ENCODE measurements around the gene MAFF.

MAFF gene

DNA sequence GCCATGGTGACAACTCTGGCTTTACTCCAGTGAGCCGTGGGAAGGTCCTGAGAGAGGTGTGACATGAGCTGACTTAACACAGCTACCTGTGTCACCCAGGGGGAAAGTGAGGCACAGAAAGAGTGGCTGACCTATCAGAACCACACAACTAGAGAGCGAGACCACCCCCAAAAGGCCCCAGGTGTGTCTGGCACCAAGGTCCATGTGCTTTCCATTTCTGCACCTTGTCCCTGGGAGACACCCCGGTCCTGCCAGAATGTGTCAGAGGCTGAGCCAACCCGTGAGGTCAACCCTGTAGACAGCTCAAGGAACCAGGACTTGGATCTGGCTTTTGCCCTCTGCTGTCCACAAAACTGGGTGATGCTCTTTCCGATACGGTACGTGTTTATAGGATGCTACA lies 9.8 kb downstream of the MAFF start:
- no peaks in the 10 kb centered on the region for H3K9me3 Mint-ChIP-seq
- peaks cover 26% of the 10 kb centered on the region for H3K4me1 Mint-ChIP-seq
- peaks cover 38% of the 10 kb centered on the region for H3K27me3 Mint-ChIP-seq (ENCODE audit: low read depth, poor library complexity)
- no peak overlapping the region for H3K4me3 Mint-ChIP-seq
- TF ChIP-seq, protein P1, sequence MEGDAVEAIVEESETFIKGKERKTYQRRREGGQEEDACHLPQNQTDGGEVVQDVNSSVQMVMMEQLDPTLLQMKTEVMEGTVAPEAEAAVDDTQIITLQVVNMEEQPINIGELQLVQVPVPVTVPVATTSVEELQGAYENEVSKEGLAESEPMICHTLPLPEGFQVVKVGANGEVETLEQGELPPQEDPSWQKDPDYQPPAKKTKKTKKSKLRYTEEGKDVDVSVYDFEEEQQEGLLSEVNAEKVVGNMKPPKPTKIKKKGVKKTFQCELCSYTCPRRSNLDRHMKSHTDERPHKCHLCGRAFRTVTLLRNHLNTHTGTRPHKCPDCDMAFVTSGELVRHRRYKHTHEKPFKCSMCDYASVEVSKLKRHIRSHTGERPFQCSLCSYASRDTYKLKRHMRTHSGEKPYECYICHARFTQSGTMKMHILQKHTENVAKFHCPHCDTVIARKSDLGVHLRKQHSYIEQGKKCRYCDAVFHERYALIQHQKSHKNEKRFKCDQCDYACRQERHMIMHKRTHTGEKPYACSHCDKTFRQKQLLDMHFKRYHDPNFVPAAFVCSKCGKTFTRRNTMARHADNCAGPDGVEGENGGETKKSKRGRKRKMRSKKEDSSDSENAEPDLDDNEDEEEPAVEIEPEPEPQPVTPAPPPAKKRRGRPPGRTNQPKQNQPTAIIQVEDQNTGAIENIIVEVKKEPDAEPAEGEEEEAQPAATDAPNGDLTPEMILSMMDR (IDR thresholded peaks at IDR 0.05), result no peak
- no peak for DNase-seq
- H3K27ac Mint-ChIP-seq, result no peak overlapping the region
- H3K36me3 Mint-ChIP-seq (ENCODE audit: low read depth), result peaks cover 10% of the 10 kb centered on the region

DNA sequence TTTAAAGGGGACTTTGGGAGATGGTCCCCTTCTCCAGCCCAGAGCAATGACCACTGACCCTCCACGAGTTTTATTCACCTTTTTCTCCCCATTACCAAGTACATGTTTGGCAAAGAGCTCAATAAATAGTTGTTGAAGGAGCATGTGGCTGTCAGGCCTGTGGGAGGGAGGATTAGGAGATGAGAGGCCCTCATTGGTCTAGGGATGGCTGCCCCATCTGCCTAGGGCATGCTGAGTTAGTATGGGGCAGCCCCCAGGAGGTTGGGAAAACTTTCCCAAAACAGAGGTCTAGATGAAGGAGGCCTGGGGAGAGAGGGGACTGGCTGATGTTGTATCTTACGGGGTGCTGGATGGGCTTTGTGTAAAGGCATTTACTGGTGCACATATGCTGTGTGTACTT lies 10.6 kb downstream of the MAFF start:
- Mint-ChIP-seq H3K27ac (no peak overlapping the region), H3K4me1 (peaks cover 26% of the 10 kb centered on the region), H3K9me3 (no peaks in the 10 kb centered on the region), H3K4me3 (no peak overlapping the region), H3K36me3 (ENCODE audit: low read depth) (peaks cover 12% of the 10 kb centered on the region), H3K27me3 (ENCODE audit: low read depth, poor library complexity) (peaks cover 38% of the 10 kb centered on the region)
- TF ChIP-seq, protein P1 (IDR thresholded peaks at IDR 0.05), result no peak
- no peak for DNase-seq

DNA sequence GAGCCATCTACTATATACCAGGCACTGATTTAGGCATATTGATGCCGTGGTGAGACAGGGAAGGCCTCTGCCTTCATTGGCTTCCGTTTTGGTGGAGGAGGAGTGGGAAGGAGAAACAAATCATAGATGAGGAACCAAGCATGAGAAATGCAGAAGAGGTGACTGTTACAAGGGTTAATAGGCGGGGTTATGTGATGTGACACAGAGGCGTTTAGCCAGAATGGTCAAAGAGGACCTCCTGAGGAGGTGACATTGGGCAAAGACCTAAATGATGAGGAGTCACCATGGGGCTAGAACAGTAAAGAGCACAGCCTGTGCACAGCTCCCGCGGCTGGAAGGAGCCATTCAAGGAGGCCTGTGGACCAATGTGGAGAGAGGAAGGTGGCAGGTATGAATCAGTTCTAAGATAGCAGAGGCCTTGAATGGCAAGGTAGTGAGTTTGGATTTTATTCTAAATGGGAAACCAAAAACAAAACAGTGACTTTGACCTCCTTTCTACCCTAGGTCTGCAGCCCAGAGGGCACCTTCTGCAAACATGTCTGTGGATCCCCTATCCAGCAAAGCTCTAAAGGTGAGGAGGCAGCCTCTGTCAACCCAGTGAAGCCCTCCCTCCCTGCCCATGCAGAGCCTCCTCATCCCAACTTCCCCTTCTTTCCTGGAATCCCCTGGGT lies 11.7 kb downstream of the MAFF start:
- H3K27me3 Mint-ChIP-seq (ENCODE audit: low read depth, poor library complexity), result peaks cover 38% of the 10 kb centered on the region
- peaks cover 16% of the 10 kb centered on the region for H3K36me3 Mint-ChIP-seq (ENCODE audit: low read depth)
- TF ChIP-seq, protein P1 (IDR thresholded peaks at IDR 0.05), result no peak
- peak overlapping the region; percentile 37 for H3K27ac Mint-ChIP-seq
- H3K9me3 Mint-ChIP-seq, result no peaks in the 10 kb centered on the region
- H3K4me1 Mint-ChIP-seq, result peaks cover 36% of the 10 kb centered on the region
- peak overlapping the region; percentile 30 for H3K4me3 Mint-ChIP-seq
- DNase-seq, result no peak

DNA sequence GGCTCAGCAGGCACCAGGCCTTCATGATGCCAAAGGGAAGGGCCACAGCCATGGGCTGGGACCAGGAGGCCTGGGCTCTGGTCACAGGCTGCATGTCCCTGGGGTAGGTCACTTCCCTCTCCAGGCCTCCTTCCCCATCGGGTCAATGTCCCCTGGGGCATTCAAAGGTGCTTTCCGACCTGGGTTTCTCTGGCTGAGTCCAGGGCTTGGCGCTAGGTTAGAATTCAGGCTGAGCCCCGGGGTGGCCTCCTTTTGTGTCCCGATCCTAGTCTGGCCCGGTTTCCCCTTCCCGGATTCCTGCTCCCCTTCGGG lies 12.2 kb downstream of the MAFF start:
- H3K27me3 Mint-ChIP-seq (ENCODE audit: low read depth, poor library complexity), result peaks cover 34% of the 10 kb centered on the region
- TF ChIP-seq, protein P1 (IDR thresholded peaks at IDR 0.05), result no peak
- H3K9me3 Mint-ChIP-seq, result no peaks in the 10 kb centered on the region
- peaks cover 16% of the 10 kb centered on the region for H3K36me3 Mint-ChIP-seq (ENCODE audit: low read depth)
- DNase-seq, result no peak
- peaks cover 39% of the 10 kb centered on the region for H3K4me1 Mint-ChIP-seq
- no peak overlapping the region for H3K27ac Mint-ChIP-seq
- H3K4me3 Mint-ChIP-seq, result peak overlapping the region; percentile 45

DNA sequence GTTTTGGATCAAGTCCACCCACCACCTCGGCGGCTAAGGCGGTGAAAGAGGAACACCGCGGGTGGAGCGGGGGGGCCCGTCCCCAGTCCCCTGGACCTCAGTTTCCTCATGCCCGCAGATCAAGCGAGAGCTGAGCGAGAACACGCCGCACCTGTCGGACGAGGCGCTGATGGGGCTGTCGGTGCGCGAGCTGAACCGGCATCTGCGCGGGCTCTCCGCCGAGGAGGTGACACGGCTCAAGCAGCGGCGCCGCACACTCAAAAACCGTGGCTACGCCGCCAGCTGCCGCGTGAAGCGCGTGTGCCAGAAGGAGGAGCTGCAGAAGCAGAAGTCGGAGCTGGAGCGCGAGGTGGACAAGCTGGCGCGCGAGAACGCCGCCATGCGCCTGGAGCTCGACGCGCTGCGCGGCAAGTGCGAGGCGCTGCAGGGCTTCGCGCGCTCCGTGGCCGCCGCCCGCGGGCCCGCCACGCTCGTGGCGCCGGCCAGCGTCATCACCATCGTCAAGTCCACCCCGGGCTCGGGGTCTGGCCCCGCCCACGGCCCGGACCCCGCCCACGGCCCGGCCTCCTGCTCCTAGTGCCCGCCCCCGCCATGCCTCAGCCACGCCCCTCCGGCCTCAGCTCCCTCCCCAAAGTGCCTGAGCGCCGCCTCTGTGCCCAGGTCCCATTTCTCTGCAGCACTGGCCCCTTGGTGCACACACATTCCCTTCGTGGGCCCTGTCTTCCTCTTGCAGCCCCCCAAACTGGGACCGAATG lies 12.7 kb downstream of the MAFF start:
- H3K27ac Mint-ChIP-seq, result no peak overlapping the region
- H3K4me1 Mint-ChIP-seq, result peaks cover 45% of the 10 kb centered on the region
- H3K4me3 Mint-ChIP-seq, result peak overlapping the region; percentile 57
- H3K9me3 Mint-ChIP-seq, result no peaks in the 10 kb centered on the region
- H3K36me3 Mint-ChIP-seq (ENCODE audit: low read depth), result peaks cover 16% of the 10 kb centered on the region
- DNase-seq, result peak; percentile 88
- peaks cover 34% of the 10 kb centered on the region for H3K27me3 Mint-ChIP-seq (ENCODE audit: low read depth, poor library complexity)
- TF ChIP-seq, protein P1 (IDR thresholded peaks at IDR 0.05), result no peak

All from nephron progenitor cell (in vitro differentiated cells).